HG03135 (cell line): ENCODE results near the gene LRMDA.
"Not testable (repeated sequence)": the region's sequence is repeated elsewhere in the genome, so short reads cannot be mapped to it uniquely, and the experiment has no call there.

Source experiments
- ATAC-seq: cut with Tn5 transposase; IDR thresholded peaks from one replicate; pipeline ENCODE4 v1.9.1; 2021; ENCODE audit warnings: mild to moderate bottlenecking, moderate library complexity; ENCODE audit not compliant: unreplicated experiment

Gene LRMDA

GRCh38 chr10:75605096-75605495, 173.7 kb downstream of the LRMDA start:
- ATAC-seq: no peak

GRCh38 chr10:75605795-75606194, 174.4 kb downstream of the LRMDA start:
- not testable (repeated sequence) for ATAC-seq

DNA sequence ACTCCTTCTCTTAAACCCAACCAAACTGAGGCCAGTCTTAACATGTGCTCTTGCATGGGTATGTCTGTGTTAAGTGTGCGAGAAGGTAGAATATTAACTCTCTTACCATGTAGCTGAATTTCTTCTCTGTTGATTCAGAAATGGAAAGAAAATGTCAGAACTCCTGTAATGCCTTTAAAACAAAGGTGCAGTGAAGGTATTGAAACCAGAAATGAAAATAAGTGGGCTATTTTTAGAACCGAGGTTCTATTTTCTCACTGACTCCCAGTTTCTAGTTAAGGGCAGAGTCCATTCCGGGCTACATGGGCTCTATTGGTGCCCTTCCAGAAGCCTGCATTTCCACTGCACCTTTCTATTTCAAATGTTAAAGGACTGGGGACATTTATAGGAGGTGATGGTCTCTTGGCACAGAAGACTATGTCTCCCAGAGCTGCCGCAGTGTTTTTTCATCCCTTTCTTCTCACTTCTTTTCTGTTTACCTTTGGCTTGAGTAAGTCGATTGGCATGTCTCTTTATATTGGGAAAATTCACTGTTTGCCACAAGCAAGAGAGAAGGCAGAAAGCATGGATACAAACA, 174.9 kb downstream of the LRMDA start:
- ATAC-seq: peak; percentile 56

DNA sequence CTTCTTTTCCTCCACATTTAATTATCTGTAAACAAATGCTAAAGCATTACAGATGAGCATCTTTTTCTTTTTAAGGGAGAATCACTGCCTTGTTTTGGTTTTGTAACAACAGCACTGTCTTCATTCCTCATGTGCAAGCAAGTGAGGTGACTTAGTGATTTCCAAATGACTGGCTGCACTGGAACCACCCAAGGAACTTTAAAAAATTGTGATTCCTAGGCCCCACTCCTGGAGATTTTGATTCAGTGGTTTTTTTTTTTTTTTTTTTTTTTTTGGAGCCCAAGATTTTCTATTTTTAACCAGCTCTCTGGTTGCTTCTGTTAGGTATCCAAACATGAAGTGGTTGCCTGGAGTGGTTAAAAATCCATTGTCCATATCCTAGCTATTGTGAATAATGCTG, 176.2 kb downstream of the LRMDA start:
- ATAC-seq: no peak

GRCh38 chr10:75610183-75610582, 178.8 kb downstream of the LRMDA start:
- ATAC-seq: no peak

DNA sequence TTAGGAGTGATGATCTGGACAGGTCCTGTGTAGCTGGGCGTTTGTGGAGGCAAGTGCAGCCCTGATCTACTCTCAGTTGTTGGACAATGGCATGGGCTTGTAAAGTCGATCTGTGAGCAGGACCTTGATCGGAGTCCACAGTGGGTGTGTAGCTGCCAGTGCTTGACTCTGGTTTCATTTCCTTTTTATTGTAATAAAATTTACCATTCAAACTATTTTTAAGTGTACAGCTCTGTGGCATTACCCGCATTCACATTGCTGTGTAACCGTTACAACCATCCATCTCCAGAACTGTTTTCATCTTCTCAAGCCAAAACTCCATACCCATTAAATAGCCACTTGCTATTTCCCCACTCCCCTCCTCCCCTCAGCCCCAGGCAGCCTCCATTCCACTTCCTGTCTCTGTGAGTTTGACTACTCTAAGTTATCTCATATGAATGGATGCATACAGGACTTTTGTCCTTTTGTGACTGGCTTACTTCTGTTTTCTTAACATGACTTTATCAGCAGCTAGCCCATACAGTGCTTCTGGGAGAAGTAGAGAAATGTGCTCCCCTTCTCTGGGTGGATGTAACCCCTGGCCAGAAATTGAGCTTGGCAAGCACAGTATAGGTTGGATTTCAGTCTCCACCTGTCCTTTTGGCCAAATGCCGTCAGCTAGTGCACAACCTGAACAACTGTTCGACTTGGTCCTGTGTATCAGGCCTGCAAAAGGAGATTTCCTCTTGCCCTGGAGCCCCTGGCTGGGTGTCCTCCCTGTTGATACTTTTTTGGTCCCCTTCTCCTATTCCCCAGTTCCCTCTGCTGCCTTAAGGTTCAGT, 180.0 kb downstream of the LRMDA start:
- peak; percentile 36 for ATAC-seq

- no peak for ATAC-seq
Observed at GRCh38 chr10:75611993-75612372, 180.6 kb downstream of the LRMDA start.

DNA sequence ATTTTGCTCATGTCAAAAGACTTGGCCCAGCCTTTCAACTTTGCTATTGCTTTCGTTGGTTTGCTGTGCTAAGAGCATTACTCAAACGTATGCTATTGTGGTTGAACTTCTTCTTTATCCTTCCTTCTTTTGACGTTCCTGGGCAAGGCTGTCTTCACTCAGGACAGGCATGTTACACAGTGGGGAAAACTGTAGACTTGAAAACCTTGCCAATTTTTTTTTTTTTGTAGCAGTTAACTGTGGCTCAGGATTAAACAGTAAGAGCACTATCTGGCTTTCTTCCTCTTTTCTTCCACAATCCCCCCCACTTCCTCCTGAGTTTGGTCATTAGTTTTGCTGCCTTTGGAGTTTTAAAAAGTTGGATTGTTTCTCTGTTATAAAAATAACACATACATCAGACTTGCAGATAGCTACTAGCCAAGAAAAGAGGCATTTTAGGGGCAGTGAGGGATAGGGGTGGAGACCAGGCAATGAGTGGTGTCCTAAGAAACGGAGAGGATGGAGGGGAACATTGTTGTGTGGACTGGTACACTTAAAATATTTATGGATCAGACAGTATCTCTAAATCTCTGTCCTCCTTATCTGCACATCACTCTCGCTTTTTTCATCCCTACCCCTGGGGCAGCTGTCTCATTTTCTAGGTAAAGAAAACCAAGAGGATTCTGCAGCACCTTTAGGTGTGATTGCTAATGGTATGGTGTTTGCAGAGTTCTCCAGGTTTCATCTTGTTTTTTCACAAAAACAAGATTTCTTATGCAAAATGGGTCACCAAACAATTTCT, 181.7 kb downstream of the LRMDA start:
- no peak for ATAC-seq

GRCh38 chr10:75613685-75614504, 182.5 kb downstream of the LRMDA start:
- peak; percentile 45 for ATAC-seq

GRCh38 chr10:75616076-75616475, 184.7 kb downstream of the LRMDA start:
- no peak for ATAC-seq

GRCh38 chr10:75616874-75617478, 185.6 kb downstream of the LRMDA start:
- ATAC-seq: no peak

DNA sequence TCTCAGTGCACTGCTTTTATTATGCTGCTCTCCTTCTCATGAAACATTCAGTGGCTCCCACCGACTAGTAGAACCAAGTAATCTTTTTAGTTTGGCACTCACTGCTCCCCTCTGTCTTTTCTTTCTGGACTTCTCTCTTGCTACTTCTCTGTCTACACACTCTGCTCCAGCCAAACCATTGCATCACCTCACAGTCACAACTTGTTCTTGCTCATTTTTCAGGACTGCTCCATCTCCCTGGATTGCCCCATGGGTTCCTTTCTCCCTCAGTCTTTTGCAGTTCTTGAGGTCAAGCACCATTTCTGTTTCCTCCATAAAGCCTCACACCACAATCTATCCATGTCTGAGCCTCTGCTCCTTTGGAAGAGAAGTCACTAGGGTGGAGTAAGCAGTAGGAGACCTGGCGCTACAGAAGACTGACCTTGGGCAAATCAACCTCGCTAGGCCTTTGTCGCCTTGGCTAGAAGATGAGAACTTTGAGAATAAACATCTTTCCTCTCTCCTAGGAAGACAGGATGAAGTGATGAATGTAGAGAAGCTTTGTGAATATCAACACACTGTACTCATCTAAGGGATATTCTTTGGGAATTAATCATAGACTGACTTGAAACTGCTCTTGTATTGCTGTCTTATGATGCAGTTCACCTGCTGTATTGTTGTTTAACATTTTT, 186.2 kb downstream of the LRMDA start:
- ATAC-seq: no peak

DNA sequence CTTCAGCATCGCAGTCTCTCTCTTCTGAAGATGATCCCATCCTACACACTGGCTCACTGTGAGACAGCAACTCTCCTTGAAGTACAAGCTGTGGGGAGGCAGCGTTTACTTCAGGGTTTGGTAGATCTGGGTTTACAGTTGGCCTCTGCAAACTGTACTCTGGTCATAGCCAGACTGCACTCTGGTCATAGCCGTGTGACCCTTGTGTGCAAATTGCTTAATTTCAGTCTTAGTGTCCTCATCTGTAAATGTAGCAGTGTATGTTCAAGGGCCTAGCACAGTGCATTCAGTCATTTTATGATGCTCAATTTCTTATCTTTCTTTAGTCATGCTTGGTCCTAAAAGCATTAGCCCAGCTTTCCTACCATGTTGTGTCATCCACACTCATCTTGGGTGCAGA, 188.2 kb downstream of the LRMDA start:
- ATAC-seq: no peak

DNA sequence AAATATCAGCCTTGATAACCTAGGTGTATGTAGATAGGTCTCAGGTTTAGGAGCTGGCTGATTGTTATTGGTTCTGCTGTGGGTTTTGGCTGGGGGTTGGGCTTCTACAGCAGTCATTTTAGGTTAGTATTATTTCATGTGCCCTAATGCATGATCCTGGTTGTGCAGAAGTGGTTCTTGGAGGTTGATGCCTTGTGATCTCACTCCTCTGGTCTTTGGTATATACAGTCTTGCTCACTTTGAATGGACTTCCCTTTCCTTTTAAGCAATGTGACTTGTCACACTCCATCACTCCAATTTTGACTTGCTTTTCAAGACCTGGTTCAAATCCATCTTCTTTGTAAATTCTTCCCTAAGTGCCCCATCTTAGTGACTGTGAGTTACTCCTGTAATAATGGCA, 188.9 kb downstream of the LRMDA start:
- no peak for ATAC-seq

DNA sequence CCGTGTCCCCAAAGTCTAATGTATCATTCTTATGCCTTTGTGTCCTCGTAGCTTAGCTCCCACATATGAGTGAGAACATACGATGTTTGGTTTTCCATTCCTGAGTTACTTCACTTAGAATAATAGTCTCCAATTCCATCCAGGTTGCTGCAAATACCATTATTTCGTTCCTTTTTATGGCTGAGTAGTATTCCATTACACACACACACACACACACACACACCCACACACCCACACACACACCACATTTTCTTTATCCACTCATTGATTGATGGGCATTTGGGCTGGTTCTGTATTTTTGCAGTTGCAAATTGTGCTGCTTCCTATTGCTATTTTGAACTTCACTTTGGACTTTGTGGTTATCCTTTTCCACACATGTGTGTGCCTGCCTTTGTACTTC, 189.6 kb downstream of the LRMDA start:
- ATAC-seq: not testable (repeated sequence)

- no peak for ATAC-seq
Observed at GRCh38 chr10:75622503-75622902, 191.1 kb downstream of the LRMDA start.

- no peak for ATAC-seq
Observed at GRCh38 chr10:75623310-75624093, 192.1 kb downstream of the LRMDA start.

DNA sequence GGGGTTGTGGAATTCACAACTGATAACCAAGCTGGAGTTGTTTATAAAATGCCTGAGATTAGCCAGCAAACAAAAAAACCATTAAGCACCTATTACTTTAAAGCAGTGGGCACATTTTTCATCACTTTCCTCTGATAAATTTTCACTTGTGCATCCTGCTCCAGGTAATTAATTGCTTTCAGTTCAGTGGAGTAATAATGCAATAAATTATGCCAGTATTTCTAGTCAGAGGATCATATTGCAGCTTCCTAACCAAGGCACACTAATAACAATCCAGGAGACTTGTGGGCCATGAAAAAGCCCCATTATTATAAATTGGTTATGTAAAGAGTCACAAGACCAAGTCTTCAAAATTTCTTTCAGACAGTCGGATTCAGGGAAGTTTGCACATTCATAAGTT, 193.2 kb downstream of the LRMDA start:
- no peak for ATAC-seq

- no peak for ATAC-seq
Observed at GRCh38 chr10:75630746-75631145, 199.3 kb downstream of the LRMDA start.
